ENCODE data around the gene SPANXD.
"Not testable (repeated sequence)": the region's sequence is repeated elsewhere in the genome, so short reads cannot be mapped to it uniquely, and the experiment has no call there.

The SPANXD gene

GRCh38 chrX:141698639-141699038 lies at the start of gene SPANXD:
Gene SPANXD, minus strand, starts transcription at chrX:141698739. Its CDS starts 334 bp downstream, at chrX:141698405.
- not testable (repeated sequence) for DNase-seq (ENCODE audit: low read depth, low spot score)

- no peak for DNase-seq (ENCODE audit: low read depth, low spot score)
Observed at GRCh38 chrX:141742666-141743065, 44.1 kb upstream of the SPANXD start.

GRCh38 chrX:141736656-141737055 lies 38.1 kb upstream of the SPANXD start:
- DNase-seq (ENCODE audit: low read depth, low spot score): no peak

GRCh38 chrX:141733371-141733770 lies 34.8 kb upstream of the SPANXD start:
- peak; percentile 16 for DNase-seq (ENCODE audit: low read depth, low spot score)

GRCh38 chrX:141732031-141732430 lies 33.5 kb upstream of the SPANXD start:
- no peak for DNase-seq (ENCODE audit: low read depth, low spot score)

GRCh38 chrX:141724186-141724585 lies 25.6 kb upstream of the SPANXD start:
- DNase-seq (ENCODE audit: low read depth, low spot score): no peak

- DNase-seq (ENCODE audit: low read depth, low spot score): no peak
Observed at GRCh38 chrX:141714680-141715079, 16.1 kb upstream of the SPANXD start.

GRCh38 chrX:141701072-141701471 lies 2.5 kb upstream of the SPANXD start:
- peak; percentile 56 for DNase-seq (ENCODE audit: low read depth, low spot score)

GRCh38 chrX:141673946-141674345 lies 24.6 kb downstream of the SPANXD start:
- no peak for DNase-seq (ENCODE audit: low read depth, low spot score)

- peak; percentile 42 for DNase-seq (ENCODE audit: low read depth, low spot score)
Observed at GRCh38 chrX:141669689-141670088, 28.9 kb downstream of the SPANXD start.

- DNase-seq (ENCODE audit: low read depth, low spot score): peak; percentile 23
Observed at GRCh38 chrX:141668371-141668770, 30.2 kb downstream of the SPANXD start.

GRCh38 chrX:141662781-141663180 lies 35.8 kb downstream of the SPANXD start:
- no peak for DNase-seq (ENCODE audit: low read depth, low spot score)

GRCh38 chrX:141652286-141652685 lies 46.3 kb downstream of the SPANXD start:
- peak; percentile 2 for DNase-seq (ENCODE audit: low read depth, low spot score)

Measured in astrocyte of the hippocampus (primary cell).